ENCODE results near the gene PRRC2A. TPM values are rescaled to one million over a fixed set of nuclear protein-coding genes. Genes with fewer than 3 reads are reported as not detected.
A peak's percentile ranks its signal among the peaks of the same experiment; 100 is the strongest.

PRRC2A gene
- total RNA-seq, 1 donor from 2014 or later: 33.6 TPM

DNA sequence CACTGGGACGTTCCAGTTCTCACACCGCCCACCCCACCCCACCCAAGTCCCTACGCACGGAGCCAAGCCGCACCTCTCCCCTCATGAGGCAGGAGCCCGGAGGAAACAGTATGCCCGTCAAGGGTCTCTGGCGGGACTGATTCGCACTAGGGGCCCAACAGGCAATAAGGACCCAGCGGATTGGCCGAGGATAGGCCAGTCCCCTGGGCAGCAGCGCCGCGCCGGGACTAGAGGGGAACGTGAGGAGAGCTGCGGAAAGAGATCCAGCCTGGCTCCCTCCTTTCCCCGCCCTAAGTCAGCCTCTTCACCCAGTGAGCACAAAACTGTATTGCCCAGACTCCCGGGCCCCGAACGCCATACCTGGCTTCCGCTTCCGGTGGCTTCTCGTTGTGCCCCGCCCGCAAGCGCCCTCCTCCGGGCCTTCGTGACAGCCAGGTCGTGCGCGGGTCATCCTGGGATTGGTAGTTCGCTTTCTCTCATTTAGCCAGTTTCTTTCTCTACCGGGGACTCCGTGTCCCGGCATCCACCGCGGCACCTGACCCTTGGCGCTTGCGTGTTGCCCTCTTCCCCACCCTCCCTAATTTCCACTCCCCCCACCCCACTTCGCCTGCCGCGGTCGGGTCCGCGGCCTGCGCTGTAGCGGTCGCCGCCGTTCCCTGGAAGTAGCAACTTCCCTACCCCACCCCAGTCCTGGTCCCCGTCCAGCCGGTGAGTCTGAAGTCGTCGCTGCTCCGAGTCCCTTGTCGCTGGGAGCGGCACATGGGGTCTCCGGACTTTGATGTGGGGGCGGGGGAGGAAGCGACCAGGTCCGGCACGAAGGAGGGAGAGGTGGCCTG, 45.2 kb downstream of the PRRC2A start, which contains the start of gene CSNK2B:
CSNK2B (plus strand) TSS at position 580 of the 836 bp plus-strand sequence. CDS start 752 bp downstream, outside the sequence.
- DNase-seq (ENCODE audit: low read depth, low spot score): peak; percentile 86

DNA sequence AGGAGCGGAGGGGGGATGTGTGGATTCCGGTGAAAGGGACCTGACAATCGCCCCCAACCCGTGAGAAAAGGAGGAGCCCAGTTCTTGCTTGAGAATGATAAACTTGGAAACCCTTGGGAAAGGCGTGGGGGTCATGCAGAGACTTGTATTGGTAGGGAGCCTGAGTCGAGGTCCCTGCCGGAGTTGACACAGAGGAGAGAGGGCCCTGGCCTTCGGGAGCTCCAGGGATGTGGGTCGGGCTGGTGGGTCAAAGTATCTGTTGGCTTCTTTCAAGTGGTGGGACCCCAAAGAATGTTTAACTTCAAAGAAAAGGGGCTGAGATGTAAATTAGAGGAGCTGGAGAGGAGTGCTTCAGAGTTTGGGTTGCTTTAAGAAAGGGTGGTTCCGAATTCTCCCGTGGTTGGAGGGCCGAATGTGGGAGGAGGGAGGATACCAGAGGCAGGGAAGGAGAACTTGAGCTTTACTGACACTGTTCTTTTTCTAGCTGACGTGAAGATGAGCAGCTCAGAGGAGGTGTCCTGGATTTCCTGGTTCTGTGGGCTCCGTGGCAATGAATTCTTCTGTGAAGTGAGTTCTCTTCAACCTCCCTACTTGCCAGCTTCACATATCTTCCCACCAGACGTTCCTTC, 45.9 kb downstream of the PRRC2A start:
- DNase-seq (ENCODE audit: low read depth, low spot score): no peak

DNA sequence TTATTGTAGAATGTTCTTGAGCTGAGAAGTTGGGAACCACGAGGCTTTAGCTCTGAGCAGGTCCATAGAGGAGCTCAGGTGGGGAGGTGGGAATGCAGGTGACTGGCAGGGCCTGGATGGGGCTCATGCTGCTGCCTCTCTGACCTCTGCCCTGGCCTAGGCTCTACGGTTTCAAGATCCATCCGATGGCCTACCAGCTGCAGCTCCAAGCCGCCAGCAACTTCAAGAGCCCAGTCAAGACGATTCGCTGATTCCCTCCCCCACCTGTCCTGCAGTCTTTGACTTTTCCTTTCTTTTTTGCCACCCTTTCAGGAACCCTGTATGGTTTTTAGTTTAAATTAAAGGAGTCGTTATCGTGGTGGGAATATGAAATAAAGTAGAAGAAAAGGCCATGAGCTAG, 49.2 kb downstream of the PRRC2A start, which contains the start of gene LY6G5B:
LY6G5B (plus strand) TSS at position 301 of the 400 bp plus-strand sequence. CDS start 975 bp downstream, outside the sequence.
- no peak for DNase-seq (ENCODE audit: low read depth, low spot score)

DNA sequence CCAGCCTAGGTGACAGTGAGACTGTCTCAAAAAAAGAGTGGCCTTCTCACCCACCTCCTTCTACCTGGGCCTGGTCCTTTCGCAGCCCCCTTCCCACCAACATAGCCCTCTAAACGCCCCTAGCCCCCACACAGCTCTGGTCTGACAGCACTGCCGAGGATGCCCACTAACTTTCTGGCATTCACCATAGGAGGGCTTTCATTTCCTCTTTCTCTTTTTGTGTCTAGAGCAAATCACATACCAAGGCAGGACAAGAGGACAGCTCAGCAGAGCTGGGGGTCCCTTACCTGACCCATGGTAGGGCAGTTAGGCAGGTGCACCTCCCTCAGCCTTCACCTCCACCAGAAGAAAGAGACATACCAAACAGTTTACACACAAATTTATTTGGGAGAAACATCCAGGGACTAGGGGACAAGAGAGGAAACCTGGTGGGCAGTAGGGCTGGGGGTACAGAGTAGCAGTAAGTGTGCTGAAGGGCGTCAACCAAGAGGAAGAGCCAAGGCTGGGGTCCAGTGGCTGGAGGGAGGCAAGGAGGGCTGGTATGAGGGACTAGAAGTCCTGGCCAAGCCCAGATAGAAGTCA, 55.9 kb downstream of the PRRC2A start:
- no peak for DNase-seq (ENCODE audit: low read depth, low spot score)

DNA sequence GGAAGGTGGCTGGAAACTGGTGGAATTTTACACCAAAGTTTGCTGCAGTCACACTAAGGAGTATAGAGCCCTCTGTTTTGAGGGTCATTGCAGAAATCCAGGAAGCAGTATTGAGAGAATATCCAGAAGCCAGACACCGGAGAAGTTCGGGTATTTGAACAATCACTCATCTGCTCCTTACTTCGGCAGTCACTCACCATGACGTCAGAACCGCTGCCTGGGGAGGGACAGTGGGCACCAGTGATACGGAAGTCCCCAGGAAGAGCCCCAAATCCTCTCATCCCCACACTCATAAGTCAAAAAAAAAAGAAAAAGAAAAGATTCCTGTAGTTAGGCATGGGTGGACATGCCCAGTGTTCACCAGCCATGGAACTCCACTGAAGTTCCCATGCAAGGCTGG, 56.4 kb downstream of the PRRC2A start:
- DNase-seq (ENCODE audit: low read depth, low spot score): no peak

DNA sequence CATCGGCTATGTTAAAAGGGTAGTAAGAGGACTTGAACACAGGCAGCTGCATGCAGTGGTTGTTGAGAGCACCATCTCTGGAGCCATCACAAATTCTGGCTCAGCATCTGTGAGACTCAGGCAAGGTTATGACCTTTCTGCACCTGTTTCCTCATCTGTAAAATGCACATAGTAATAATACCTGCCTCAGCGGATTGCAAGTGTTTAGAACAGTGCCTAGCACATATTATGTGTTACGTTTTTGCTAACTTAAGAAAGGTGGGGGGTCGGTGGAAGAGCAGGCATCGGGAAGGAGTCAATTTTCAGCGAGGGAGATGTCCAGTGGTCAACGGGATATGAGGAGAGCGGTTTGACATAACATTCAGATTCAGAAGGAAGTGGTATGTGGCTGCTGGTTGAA, 57.4 kb downstream of the PRRC2A start:
- no peak for DNase-seq (ENCODE audit: low read depth, low spot score)

DNA sequence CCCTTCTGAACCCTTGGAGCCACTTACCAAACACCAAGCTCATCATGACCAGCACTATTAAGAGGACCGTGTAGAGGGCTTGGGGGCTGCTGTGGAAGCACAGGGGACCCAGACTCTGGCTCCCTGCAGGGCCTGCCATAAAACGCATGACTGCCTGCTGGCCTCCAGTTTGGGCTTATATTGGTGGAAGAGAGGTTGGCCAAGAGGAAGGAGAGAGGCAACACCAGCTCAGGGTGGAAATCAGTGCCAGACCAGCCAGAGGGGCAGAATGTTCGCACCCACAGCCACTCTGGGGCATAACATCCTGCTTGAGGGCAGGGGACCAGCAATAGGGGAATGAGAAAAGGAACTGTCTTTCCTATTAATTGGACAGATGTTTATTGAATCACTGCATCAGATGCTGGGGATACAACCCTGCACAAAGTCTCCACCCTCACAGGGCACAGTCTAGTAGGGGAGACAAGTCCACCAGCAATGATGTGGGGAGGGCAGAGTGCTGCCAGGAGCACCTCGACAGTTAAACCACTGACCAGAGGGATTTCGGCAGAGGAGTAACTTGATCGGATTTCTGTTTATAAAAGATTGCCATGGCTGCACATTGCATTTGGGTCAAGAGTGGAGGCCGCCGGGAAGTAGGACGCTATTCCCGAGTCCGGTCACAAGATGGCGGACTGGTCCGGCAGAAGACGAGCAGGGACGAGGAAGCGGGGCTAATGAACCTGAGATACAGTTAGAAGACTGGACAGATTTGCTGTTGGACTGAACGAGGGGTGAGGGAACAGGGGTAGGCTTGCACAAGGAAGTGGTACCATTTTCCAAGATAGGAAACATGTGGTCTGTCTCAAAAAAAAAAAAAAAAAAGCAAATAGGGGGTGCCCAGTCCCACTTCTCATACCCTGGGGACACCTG, 60.0 kb downstream of the PRRC2A start, which contains the start of gene LY6G5C:
LY6G5C (minus strand) TSS at position 842 of the 909 bp plus-strand sequence; CDS start at position 148, 694 bp downstream.
- peak; percentile 72 for DNase-seq (ENCODE audit: low read depth, low spot score)

DNA sequence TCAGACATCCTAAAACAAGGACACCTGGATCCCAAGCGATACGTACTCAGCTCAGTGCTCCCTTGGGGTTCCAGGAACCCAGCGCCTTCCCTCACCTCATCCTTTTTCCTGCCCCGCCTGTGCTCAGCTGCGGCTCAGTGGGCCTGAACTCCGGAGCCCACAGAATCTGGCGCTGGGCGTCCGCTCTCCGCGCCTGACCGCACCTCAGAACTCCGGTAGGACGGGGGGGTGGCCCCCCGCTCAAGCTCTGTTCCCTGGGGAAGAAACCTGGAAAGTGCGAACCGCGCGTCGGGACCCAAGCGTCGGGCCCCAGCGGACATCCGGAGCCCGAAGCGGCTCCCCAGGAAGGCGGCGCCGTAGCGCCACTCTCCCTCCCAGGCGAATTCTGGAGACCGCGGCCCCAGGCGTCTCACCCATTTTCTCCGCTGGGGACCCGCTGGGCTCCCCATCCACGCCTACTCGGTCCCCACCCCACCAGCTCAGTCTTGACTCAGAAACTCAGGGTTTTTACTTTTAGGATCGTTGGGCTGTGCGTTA, 60.7 kb downstream of the PRRC2A start:
- no peak for DNase-seq (ENCODE audit: low read depth, low spot score)

DNA sequence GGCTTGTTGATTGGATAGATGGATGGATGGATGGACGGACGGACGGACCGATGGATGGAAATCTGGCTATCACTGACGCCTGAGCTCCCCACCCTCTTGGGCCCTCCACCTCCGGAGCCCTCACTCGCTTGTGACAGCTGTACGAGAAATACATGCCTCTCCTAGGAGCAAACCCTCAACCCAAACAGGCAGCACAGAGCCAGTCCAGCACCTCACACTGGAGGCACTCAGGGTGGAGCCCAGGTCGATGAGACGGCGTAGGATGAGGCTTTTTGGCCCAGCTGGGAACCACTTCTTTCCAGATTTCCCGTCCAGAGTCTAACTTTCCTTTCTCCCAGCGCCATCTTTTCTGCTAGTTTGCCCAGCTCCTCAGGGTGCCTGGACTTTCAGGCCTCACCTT, 63.1 kb downstream of the PRRC2A start:
- DNase-seq (ENCODE audit: low read depth, low spot score): no peak

DNA sequence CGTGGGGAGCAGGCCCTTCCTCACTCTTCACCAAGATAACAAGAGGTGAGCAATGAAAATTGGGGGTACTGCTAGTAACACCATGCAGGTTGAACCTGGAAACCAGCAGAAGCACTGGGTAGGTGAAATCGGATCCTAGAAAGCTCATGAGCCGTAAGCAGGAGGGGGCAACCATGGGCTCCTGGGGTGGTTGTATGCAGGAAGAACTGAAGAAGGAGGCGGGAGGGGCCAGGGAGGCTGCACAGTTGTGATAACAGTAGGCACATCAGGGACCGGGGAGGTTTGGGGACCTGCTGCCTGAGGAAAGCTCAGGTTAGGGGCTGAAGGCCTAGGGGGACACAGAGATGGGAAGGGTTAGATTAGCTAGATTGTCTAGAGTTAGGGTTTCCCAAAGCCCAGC, 66.0 kb downstream of the PRRC2A start:
- DNase-seq (ENCODE audit: low read depth, low spot score): no peak

DNA sequence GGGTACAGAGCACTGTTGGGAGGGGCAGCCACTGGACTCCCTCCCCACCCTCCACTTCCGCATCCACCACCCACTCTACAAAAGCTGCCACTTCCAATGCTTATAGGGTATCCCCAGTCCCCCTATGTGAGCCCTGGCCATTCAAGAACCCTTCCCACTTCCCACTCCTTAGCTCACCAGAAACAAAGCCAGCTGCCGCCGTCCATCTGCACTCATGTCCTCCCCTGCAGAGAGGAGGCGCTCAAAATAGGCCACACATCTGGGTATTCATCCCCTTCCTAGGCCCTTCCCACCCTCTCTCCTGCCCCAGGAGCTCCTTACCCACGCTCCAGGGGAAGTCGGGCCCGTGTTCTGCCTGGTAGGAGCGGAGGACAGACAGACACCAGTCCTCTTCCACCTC, 66.8 kb downstream of the PRRC2A start:
- DNase-seq (ENCODE audit: low read depth, low spot score): no peak

Other genes starting within 250 kb of the PRRC2A start
- gene MICA, start 217.1 kb upstream of the PRRC2A start, total RNA-seq: 52.4 and 72.9 TPM in 2 replicates
- 24.8 and 29.2 TPM in 2 replicates for gene MICB, start 122.6 kb upstream of the PRRC2A start, total RNA-seq
- not detected in 2 replicates for gene MCCD1, start 91.8 kb upstream of the PRRC2A start, total RNA-seq
- 507 and 634 TPM in 2 replicates for gene DDX39B, start 78.7 kb upstream of the PRRC2A start, total RNA-seq
- 0.42 and 0.59 TPM in 2 replicates for gene ATP6V1G2, start 74.1 kb upstream of the PRRC2A start, total RNA-seq
- 21.9 and 30.1 TPM in 2 replicates for gene NFKBIL1, start 73.1 kb upstream of the PRRC2A start, total RNA-seq
- gene LTA, start 48.4 kb upstream of the PRRC2A start, total RNA-seq: 0.07 TPM in 1 of 2 replicates, not detected in the other
- not detected in 2 replicates for gene TNF, start 45.1 kb upstream of the PRRC2A start, total RNA-seq
- gene LTB, start 38.3 kb upstream of the PRRC2A start, total RNA-seq: 1.6 and 2.2 TPM in 2 replicates
- 0.14 and 0.73 TPM in 2 replicates for gene LST1, start 34.4 kb upstream of the PRRC2A start, total RNA-seq
- gene NCR3, start 27.7 kb upstream of the PRRC2A start, total RNA-seq: not detected in 2 replicates
- not detected in 2 replicates for gene AIF1, start 5.5 kb upstream of the PRRC2A start, total RNA-seq
- 110 and 116 TPM in 2 replicates for gene BAG6, start 31.9 kb downstream of the PRRC2A start, total RNA-seq
- 0.40 and 0.46 TPM in 2 replicates for gene APOM, start 35.2 kb downstream of the PRRC2A start, total RNA-seq
- 18.7 and 20.5 TPM in 2 replicates for gene C6orf47, start 40.1 kb downstream of the PRRC2A start, total RNA-seq
- gene GPANK1, start 44.3 kb downstream of the PRRC2A start, total RNA-seq: 12.1 and 12.5 TPM in 2 replicates
- gene CSNK2B, start 45.4 kb downstream of the PRRC2A start, total RNA-seq: 98.5 and 102 TPM in 2 replicates
- gene LY6G5B, start 49.3 kb downstream of the PRRC2A start, total RNA-seq: 1.5 and 1.9 TPM in 2 replicates
- 0.86 and 0.88 TPM in 2 replicates for gene LY6G5C, start 60.4 kb downstream of the PRRC2A start, total RNA-seq
- gene ABHD16A, start 82.6 kb downstream of the PRRC2A start, total RNA-seq: 37.3 and 65.3 TPM in 2 replicates
- gene LY6G6F, start 86.2 kb downstream of the PRRC2A start, total RNA-seq: not detected in 2 replicates
- not detected in 2 replicates for gene LY6G6D, start 94.6 kb downstream of the PRRC2A start, total RNA-seq
- gene LY6G6C, start 101.0 kb downstream of the PRRC2A start, total RNA-seq: not detected in 2 replicates
- not detected in 2 replicates for gene MPIG6B, start 102.7 kb downstream of the PRRC2A start, total RNA-seq
- gene DDAH2, start 108.6 kb downstream of the PRRC2A start, total RNA-seq: 84.0 and 89.4 TPM in 2 replicates
- 860 and 926 TPM in 2 replicates for gene CLIC1, start 115.8 kb downstream of the PRRC2A start, total RNA-seq
- 6.1 and 6.7 TPM in 2 replicates for gene MSH5, start 119.3 kb downstream of the PRRC2A start, total RNA-seq
- 0.78 and 0.92 TPM in 2 replicates for gene SAPCD1, start 141.9 kb downstream of the PRRC2A start, total RNA-seq
- under 0.01 and 0.11 TPM in 2 replicates for gene VWA7, start 156.6 kb downstream of the PRRC2A start, total RNA-seq
- 73.2 and 74.0 TPM in 2 replicates for gene VARS1, start 175.0 kb downstream of the PRRC2A start, total RNA-seq
- 45.8 and 55.3 TPM in 2 replicates for gene LSM2, start 186.3 kb downstream of the PRRC2A start, total RNA-seq
- gene HSPA1L, start 194.6 kb downstream of the PRRC2A start, total RNA-seq: 0.53 and 1.9 TPM in 2 replicates
- 33.6 and 431 TPM in 2 replicates for gene HSPA1A, start 194.8 kb downstream of the PRRC2A start, total RNA-seq
- 48.7 and 575 TPM in 2 replicates for gene HSPA1B, start 207.0 kb downstream of the PRRC2A start, total RNA-seq
- 54.3 and 71.7 TPM in 2 replicates for gene NEU1, start 242.1 kb downstream of the PRRC2A start, total RNA-seq